ENCODE data around the gene ZNF22.

The ZNF22 gene

DNA sequence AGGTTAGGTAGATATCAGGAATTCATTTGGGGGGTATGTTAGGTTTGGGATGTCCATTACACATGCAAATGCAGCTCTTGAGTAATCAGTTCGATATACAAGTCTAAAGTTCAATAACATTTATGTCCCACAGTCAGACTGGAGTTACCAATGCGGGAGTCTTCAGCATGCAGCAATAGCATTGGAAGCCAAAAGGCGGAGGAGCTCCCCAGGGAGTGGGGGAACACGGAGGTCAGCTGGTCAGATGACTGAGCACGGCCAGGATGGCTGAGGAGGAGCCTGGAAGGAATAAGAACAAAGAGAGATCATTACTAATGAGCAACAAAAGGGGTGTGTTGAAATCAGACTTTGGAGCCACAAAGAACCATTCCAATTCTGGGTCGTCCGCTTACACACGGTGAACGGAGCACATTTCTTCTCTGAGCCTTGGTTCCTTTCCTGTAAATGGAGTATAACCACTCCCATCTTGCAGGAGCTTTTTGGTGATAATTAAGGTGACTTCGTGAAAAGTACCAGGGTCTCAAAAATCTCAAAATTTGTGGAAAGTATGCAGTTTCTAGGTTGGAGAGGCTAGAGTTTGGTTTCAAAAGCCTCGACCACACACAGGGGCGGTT is 478 bp upstream of the ZNF22 start:
- TF ChIP-seq, protein P1, sequence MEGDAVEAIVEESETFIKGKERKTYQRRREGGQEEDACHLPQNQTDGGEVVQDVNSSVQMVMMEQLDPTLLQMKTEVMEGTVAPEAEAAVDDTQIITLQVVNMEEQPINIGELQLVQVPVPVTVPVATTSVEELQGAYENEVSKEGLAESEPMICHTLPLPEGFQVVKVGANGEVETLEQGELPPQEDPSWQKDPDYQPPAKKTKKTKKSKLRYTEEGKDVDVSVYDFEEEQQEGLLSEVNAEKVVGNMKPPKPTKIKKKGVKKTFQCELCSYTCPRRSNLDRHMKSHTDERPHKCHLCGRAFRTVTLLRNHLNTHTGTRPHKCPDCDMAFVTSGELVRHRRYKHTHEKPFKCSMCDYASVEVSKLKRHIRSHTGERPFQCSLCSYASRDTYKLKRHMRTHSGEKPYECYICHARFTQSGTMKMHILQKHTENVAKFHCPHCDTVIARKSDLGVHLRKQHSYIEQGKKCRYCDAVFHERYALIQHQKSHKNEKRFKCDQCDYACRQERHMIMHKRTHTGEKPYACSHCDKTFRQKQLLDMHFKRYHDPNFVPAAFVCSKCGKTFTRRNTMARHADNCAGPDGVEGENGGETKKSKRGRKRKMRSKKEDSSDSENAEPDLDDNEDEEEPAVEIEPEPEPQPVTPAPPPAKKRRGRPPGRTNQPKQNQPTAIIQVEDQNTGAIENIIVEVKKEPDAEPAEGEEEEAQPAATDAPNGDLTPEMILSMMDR (IDR thresholded peaks at IDR 0.05; ENCODE audit: insufficient read depth, low read length, missing control alignments), result no peak
- POLR2A ChIA-PET, result no interaction called here
- H3K4me3 ChIP-seq (ENCODE audit: low read depth, low read length), result peak overlapping the region; percentile 72
- CTCF ChIA-PET, result interaction anchor here (0.9 to 9.5 kb wide), 6 partner anchors 8 to 122 kb away, joined by 3 to 95 read pairs (median 4); partner anchors contain the start of gene DEPP1
- DNase-seq (ENCODE audit: low read depth, low spot score), result no peak

DNA sequence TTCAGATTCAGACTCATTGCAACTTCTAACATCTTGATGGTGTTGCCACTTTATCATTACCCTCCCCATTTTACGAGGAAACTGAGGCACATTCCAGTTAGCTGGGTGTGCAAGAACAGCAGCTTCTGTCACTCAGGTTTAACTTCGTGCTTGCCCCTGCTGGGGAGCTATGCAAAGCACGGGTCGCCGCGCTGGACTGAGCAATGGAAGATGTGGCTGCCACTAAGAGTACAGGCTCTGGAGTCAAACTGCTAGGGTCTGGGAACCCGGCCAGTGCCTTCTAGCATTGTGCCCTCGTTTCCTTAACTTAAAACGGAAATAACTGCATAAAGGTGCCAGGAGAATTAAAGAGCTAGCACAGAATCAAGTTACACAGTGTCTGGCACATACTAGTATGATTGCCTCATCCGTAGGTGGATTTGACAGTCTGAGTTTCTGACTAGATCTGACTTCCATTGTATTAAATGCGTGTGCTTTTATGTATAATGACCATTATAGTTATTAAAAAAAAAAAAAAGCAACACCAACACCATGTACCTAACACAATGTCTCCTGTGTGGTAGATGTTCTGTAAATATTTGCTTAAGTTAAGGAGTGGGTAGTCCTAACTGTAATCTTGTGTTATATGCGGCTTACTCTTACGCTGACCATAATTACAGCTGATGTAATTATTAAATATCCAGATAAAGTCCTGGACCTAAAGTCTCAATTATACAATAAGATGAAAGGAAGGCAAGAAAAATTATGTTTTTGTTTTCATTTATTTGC is 842 bp downstream of the ZNF22 start:
- CTCF ChIA-PET, result interaction anchor here (9.5 kb wide), 1 partner anchor 68 kb away, joined by 95 read pairs; no protein-coding TSS in a partner anchor
- TF ChIP-seq, protein P1 (IDR thresholded peaks at IDR 0.05; ENCODE audit: insufficient read depth, low read length, missing control alignments), result peak; percentile 31
- POLR2A ChIA-PET, result interaction anchor here (0.6 to 1.9 kb wide), 6 partner anchors 13 to 926 kb away, joined by 3 to 9 read pairs (median 5); partner anchors contain the start of gene DEPP1
- H3K4me3 ChIP-seq (ENCODE audit: low read depth, low read length), result peak overlapping the region; percentile 72
- no peak for DNase-seq (ENCODE audit: low read depth, low spot score)

DNA sequence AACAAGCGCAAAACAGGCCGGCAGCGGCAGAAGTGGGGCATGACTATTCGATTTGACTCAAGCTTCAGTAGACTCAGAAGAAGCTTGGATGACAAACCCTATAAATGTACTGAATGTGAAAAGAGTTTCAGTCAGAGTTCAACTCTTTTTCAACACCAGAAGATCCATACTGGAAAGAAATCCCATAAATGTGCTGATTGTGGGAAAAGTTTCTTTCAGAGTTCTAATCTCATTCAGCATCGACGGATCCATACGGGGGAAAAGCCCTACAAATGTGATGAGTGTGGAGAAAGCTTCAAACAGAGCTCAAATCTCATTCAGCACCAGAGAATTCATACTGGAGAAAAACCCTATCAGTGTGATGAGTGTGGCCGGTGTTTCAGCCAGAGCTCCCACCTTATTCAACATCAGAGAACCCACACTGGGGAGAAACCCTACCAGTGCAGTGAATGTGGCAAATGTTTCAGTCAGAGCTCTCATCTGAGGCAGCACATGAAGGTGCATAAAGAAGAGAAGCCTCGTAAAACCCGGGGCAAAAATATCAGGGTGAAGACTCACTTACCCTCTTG is 2.8 kb downstream of the ZNF22 start:
- CTCF ChIA-PET, result interaction anchor here (1.3 to 9.5 kb wide), 4 partner anchors 41 to 232 kb away, joined by 3 to 95 read pairs (median 6); no protein-coding TSS in a partner anchor
- no peak for DNase-seq (ENCODE audit: low read depth, low spot score)
- no peak overlapping the region for H3K4me3 ChIP-seq (ENCODE audit: low read depth, low read length)
- TF ChIP-seq, protein P1 (IDR thresholded peaks at IDR 0.05; ENCODE audit: insufficient read depth, low read length, missing control alignments), result no peak
- POLR2A ChIA-PET, result no interaction called here

DNA sequence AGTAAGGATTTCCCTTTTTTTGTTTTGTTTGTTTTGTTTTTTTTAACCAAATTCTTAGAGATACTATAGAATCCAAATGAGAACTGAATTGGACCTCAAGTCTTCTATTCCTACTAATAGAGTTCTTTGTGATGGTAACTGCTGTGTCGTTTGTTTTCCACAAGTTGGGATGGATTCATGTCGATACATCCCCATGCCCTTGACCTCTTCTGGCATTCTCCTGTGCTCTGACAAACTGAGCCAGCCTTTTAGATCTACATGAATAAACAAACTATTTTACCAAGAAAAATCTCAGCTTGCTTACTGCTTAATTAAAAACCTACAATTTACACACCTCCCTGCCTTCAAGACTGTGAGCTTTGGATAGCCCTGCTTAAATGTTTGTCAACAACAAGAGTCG is 3.9 kb downstream of the ZNF22 start:
- TF ChIP-seq, protein P1 (IDR thresholded peaks at IDR 0.05; ENCODE audit: insufficient read depth, low read length, missing control alignments), result no peak
- DNase-seq (ENCODE audit: low read depth, low spot score), result no peak
- POLR2A ChIA-PET, result no interaction called here
- H3K4me3 ChIP-seq (ENCODE audit: low read depth, low read length), result no peak overlapping the region
- CTCF ChIA-PET, result interaction anchor here (2.2 to 9.5 kb wide), 2 partner anchors 71 to 230 kb away, joined by 9 to 95 read pairs; no protein-coding TSS in a partner anchor

DNA sequence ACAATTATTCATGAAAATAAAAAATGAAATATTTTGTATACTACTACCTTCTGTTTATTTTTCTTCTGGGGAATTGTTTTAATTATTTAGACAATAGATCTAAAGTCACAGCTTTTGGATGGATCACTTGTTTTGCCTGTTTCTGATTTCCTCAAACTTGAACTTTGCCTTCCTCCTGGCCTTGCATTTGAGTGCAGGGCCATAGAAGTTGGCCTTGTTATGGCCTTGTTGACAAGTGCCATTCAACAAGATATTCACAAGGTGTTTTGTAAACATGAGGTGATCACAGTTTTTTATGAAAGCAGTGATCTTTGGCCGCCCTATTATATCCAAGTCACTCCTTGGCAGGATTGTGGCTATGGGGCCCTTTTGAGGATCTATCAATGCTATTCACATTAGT is 4.6 kb downstream of the ZNF22 start:
- DNase-seq (ENCODE audit: low read depth, low spot score), result no peak
- no peak overlapping the region for H3K4me3 ChIP-seq (ENCODE audit: low read depth, low read length)
- ChIA-PET POLR2A (no interaction called here), CTCF (interaction anchor here (1.1 to 9.5 kb wide), 3 partner anchors 72 to 245 kb away, joined by 3 to 95 read pairs (median 9); no protein-coding TSS in a partner anchor)
- TF ChIP-seq, protein P1 (IDR thresholded peaks at IDR 0.05; ENCODE audit: insufficient read depth, low read length, missing control alignments), result no peak
